Urinary bladder (tissue), 4 donors: ENCODE data around the gene ITIH6. TPM values are rescaled to one million over a fixed set of nuclear protein-coding genes. Genes with fewer than 3 reads are reported as not detected.
"Not testable (repeated sequence)": the region's sequence is repeated elsewhere in the genome, so short reads cannot be mapped to it uniquely, and the experiment has no call there.

ENCODE experiments used
- DNase-seq: peaks from one replicate; pipeline ENCODE4 v3.0.0-alpha.2; 2015; ENCODE audit errors: extremely low spot score
- H3K27ac ChIP-seq: one replicate; pipeline ENCODE4 v1.5.1; 2013; ENCODE audit warnings: low read depth, mild to moderate bottlenecking, moderate library complexity
- H3K36me3 ChIP-seq: one replicate; pipeline ENCODE4 v1.6.1; 2013; ENCODE audit warnings: mild to moderate bottlenecking, moderate library complexity; ENCODE audit not compliant: insufficient read depth
- H3K4me1 ChIP-seq: one replicate; pipeline ENCODE4 v1.6.1; 2013; ENCODE audit warnings: mild to moderate bottlenecking, moderate library complexity; ENCODE audit not compliant: insufficient read depth
- H3K4me3 ChIP-seq: one replicate; pipeline ENCODE4 v1.5.1; 2013; ENCODE audit warnings: low read depth, low read length
- WGBS: extraction: QIAGEN DNeasy Blood & Tissue Kit; methylation state at CpG from one replicate; pipeline ENCODE4 v1.1.7; 2013; 5-methylcytosine and 5-hydroxymethylcytosine counted together
- polyA plus RNA-seq: library from polyadenylated mRNA; stranded (reverse); fragments of 200-250 nt; gene quantifications from one replicate; pipeline ENCODE4 v1.2.3, GENCODE V29; 2013
- total RNA-seq: library from RNA; depleted of rRNA; stranded (reverse); fragments of >200 nt; gene quantifications from one replicate; pipeline ENCODE4 v1.2.3, GENCODE V29; 2014
- donor health status: healthy with polysubstance abuse.
- donor health status: healthy.

ITIH6 gene
- total and polyA plus RNA-seq, 2 donors = 0.01 to 0.05 TPM

DNA sequence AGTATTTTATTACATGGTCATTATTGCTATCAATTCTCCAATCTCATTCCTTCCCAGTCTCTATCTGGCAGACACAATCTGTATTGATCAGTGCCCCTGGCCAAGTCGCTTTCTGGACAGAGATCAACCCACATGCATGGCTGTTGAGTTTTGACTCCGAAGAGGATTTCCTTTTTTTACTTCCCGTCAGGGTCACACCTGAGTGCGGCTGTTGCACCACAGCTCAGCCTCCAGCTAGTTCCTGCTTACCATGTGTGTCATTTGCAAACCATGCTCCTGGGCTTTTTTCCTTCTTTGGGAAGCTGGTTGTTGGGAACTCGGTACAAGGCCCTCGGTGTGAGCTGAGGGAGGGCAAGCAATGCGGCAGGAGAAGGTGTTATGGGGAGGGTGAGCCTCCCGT is 21.1 kb upstream of the ITIH6 start:
- whole genome bisulfite sequencing = 63% methylated on average over 8 of the region's 8 CpGs
- peaks cover 4% of the 10 kb centered on the region for H3K36me3 ChIP-seq
- H3K4me1 ChIP-seq = no peaks in the 10 kb centered on the region
- no peak overlapping the region for H3K27ac ChIP-seq
- DNase-seq = no peak
- H3K4me3 ChIP-seq = no peak overlapping the region

DNA sequence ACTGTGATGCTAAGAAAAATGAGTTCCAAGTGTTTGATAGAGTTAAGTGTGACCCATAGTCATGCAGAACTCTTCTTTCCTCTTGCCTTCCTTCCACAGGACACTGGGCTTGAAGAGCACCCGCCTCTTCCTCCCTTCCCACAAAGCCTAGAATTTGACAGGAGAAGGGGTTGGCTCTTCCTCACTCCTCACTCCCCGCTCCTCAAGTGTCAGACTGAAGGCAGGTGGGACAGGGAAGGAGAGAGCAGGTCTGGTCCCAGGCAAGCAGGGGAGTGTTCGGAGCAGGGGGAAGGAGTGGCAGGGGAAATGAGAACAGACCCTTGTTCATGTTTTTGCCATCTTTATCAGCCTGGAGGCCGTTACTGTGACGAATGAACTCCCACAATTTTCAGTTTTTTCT is 20.2 kb upstream of the ITIH6 start:
- no peak overlapping the region for H3K4me3 ChIP-seq
- 39% methylated on average over 5 of the region's 5 CpGs for WGBS
- no peak for DNase-seq
- H3K27ac ChIP-seq = no peak overlapping the region
- H3K36me3 ChIP-seq = peaks cover 5% of the 10 kb centered on the region
- H3K4me1 ChIP-seq = no peaks in the 10 kb centered on the region

DNA sequence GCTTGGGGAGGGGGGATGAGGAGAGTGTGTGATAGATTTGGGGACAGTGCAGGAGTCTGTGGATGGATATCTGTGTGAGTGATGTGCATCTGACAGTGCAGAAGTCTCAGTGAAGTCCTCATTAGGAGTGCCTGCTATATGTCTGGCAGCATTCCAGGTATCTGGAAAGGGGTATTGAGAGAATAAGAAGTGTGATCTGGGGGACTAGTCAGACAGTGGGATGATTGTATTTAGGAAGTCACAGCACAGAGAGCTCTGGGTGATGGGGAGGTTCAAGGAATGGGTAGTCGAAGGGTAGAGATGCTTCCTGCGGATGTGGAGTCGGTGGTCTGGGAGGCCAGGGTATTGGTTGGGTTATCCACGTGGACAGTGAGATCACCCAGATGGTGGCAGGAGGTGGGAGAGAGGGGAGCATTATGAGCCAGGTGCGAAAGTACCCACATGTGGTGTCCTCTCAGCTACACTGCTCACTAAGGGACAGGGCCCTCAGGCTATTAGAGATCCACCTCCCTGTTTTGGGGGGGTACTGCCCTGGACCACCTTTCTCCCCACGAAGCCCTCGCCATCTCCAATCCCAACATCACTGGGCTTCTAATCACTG is 19.3 kb upstream of the ITIH6 start:
- no peaks in the 10 kb centered on the region for H3K4me1 ChIP-seq
- no peak overlapping the region for H3K4me3 ChIP-seq
- peaks cover 5% of the 10 kb centered on the region for H3K36me3 ChIP-seq
- no peak for DNase-seq
- no peak overlapping the region for H3K27ac ChIP-seq
- 63% methylated on average over 7 of the region's 7 CpGs for WGBS

DNA sequence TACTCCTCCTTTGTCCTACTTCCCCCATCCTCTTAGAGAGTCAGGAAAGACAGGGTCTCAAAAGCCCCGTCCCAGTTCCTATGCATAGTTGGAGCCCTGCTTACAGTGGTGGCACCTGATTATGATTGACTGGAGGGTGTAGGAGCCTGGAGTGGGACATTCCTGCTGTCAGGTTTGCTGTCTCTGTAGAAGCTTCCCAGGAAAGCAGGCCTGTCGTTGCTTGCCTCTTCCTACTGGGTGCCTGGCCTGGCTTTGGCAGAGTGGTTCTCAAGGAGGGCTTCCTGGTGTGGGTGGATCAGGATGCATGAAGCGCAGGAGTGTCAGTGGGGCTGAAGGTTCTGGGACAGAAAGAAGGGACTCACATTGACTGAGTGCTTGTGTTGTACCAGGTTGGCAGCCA is 14.3 kb upstream of the ITIH6 start:
- Histone ChIP-seq H3K36me3 (peaks cover 5% of the 10 kb centered on the region), H3K4me3 (no peak overlapping the region), H3K4me1 (no peaks in the 10 kb centered on the region), H3K27ac (no peak overlapping the region)
- no peak for DNase-seq
- 88% methylated on average over 3 of the region's 3 CpGs for WGBS

DNA sequence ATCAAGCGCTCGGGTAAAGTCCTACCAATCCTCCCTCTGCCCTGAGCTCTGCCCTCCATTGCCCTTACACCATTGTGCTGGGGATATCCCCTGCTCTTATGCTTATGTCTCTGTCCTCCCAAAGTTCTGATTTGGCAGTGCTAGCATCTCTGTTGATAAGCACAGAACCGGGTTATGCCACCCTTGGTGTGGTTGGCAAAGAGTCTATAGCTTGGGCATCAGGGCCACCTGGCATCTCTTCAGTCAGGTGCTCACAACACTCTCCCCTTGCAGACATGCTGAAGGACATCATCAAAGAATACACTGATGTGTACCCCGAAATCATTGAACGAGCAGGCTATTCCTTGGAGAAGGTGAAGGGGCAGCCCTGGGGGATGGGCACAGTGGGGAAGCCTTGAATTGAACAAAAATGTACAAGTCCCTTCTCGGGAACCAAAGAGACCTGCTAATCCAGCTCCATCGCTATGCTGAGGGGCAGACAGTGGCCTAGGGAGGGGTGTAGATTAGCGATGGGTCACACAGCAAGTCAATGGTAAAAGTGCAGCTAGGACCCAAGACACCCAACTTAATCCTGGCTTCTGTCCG is 13.3 kb upstream of the ITIH6 start:
- Histone ChIP-seq H3K4me1 (no peaks in the 10 kb centered on the region), H3K36me3 (peaks cover 5% of the 10 kb centered on the region), H3K4me3 (no peak overlapping the region), H3K27ac (no peak overlapping the region)
- 80% methylated on average over 9 of the region's 9 CpGs for WGBS
- DNase-seq = no peak

DNA sequence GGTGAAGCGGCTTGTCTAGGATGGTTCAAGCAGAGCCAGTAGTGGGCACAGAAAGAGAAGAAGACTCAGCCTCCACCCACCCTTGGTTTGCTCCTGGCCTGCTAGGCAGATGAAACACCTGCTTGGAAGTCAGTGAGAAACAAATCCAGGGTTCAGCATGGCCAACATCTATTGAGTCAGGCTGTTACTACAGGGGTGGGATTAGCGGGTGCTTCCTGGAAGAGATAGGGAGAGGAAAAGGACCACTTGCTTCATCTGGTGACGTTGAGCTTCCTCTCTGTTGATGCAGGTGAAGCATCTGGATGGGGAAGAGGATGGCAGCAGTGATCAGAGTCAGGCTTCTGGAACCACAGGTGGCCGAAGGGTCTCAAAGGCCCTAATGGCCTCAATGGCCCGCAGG is 12.5 kb upstream of the ITIH6 start:
- Histone ChIP-seq H3K4me3 (no peak overlapping the region), H3K36me3 (peaks cover 5% of the 10 kb centered on the region), H3K27ac (no peak overlapping the region), H3K4me1 (no peaks in the 10 kb centered on the region)
- DNase-seq = no peak
- 83% methylated on average over 5 of the region's 5 CpGs for WGBS

DNA sequence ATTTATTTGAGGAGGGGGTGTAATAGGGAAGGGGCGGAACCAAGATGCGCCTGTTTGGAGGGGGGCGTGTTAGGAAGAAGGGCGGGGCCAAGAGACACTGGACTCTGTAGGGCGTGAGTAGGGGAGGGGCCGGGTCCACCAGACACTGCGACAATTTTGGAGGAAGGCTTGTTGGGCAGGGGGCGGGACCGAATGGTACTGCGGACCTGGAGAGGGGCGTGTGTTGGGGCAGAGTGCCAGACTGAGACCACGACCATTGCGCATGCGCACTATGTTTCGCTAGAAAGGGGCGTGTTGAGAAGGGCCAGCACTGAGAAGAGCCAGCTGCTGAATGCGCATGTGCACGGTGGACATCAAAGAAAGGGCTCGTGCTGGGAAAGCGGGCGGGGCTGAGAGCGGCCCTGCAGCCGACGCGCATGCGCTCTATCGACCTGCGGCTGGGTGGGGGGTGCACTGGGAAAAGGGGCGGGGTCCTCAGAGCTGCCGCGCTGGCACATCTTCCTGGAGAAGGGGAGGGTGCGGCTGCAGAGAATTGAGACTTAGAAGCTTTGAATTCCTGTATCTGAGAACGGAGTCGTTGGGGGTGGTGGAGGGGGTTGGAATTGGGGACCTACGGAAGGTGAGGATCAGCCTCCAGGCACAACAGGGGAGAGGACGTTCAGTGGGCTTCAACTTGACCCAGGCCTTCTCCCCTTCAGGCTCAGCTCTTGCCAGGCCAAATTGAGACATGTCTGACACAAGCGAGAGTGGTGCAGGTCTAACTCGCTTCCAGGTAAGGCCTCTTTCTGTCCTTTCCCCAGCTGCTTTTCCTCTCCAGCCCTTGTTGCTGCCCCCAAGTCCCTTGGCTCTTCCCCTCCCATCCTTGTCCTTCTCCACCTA is 10.8 kb upstream of the ITIH6 start:
- H3K36me3 ChIP-seq = no peaks in the 10 kb centered on the region
- no peaks in the 10 kb centered on the region for H3K4me1 ChIP-seq
- 2% methylated on average over 38 of the region's 38 CpGs for WGBS
- H3K4me3 ChIP-seq = peak overlapping the region; percentile 61
- H3K27ac ChIP-seq = peak overlapping the region; percentile 81
- DNase-seq = peak; percentile 93

DNA sequence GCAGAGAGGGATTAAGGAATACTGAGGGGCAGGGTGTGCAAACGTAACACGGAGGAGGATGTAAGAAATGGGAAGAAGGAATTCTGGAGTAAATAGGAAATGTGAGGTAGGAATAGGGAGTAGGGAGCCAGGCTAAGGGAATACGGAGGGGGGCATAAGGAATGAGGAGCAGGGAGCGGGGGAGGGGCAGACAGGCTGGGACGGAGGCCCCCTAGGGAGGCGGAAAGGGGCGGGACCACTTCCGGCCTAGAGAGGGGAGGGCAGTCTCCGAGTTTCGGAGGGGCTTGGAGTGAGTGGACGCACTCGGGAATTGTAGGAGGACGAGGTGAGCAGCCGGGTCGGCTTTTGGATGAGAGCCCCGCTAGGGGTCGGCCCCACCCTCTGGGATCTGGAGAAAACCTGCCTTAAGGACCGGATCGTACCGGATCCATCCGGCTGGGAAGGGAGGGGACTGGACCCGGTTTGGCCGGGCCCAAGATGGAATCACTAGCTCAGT is 10.1 kb upstream of the ITIH6 start:
- 1% methylated on average over 23 of the region's 23 CpGs for WGBS
- H3K27ac ChIP-seq = peak overlapping the region; percentile 81
- no peaks in the 10 kb centered on the region for H3K36me3 ChIP-seq
- peak; percentile 64 for DNase-seq
- H3K4me1 ChIP-seq = no peaks in the 10 kb centered on the region
- H3K4me3 ChIP-seq = peak overlapping the region; percentile 61

DNA sequence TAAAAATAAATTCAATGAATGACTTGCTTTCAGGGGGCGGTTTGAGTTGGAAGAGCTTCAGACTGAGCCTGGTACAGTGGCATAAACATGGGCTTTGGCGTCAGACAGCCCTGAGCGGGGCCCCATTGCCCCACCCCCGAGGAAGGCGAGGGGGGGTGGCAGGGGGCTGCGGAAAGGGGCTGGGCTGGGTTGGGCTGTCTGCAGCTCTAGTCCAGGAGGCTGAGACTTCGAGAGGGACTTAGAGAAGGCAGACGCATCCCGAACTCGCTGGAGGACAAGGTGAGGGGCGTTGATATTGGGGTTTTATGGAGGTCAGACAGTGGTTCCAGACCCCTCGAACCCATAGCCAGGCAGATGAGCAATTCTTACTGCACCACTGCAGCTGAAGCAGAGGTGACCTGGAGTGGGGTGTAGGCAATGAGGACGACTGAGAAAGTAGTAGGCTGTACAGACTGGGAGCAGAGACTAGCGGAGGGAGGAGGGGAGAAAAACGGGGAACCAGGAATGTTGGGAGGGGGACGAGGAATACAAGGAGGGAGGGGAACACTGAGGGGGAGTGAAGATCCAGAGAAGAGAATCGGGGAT is 9.6 kb upstream of the ITIH6 start, which contains the start of gene MAGED2:
Gene MAGED2 (plus strand): TSS at position 222 of the 585 bp plus-strand sequence. CDS start 1,587 bp downstream, outside the sequence.
- WGBS = 2% methylated on average over 17 of the region's 17 CpGs
- H3K36me3 ChIP-seq = no peaks in the 10 kb centered on the region
- peak within 1 kb of the TSS; percentile 61 for H3K4me3 ChIP-seq
- peak; percentile 29 for DNase-seq
- peak within 1 kb of the TSS; percentile 81 for H3K27ac ChIP-seq
- H3K4me1 ChIP-seq = no peaks in the 10 kb centered on the region

DNA sequence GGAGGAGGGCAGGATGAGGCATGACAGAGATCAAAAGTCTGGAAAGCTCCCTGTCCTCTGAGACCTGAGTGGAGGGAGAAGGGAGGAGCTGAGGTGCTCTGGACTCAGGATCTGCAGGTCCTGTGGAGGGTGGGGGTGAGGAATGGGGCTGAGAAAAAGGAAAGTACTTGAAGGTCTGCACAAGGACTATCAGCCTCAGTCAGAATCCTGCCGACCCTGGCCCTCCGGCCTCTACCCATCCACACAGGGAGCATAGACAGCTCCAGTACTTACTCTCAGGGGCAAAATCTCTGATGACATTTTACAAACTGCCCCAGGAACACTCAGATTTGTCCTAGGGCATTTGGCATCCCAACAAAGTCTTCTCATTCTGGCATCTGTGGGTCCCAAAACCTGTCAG is 991 bp upstream of the ITIH6 start:
- Histone ChIP-seq H3K36me3 (no peaks in the 10 kb centered on the region), H3K27ac (no peak overlapping the region), H3K4me3 (no peak overlapping the region), H3K4me1 (no peaks in the 10 kb centered on the region)
- 93% methylated on average over 2 of the region's 2 CpGs for WGBS
- DNase-seq = no peak

DNA sequence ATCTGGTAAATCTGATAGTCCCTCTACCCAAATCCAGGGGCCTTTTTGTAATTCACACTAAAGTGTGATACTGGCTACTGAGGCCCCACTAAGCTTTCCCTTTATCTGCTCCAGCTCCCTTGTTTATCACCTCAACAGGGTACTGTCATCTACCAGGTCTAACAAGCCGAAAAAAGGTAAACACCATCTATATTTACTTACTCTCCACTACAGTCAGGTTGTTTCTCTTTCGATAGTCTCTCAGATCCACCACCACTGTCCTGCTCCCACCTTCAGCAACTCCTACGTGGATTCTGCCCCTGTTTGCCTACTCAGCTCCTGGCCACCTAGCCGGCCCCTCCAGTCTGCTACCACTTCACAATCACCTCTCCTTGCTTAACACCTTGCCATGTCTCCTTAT is 3.3 kb downstream of the ITIH6 start:
- no peak overlapping the region for H3K27ac ChIP-seq
- no peak overlapping the region for H3K4me3 ChIP-seq
- H3K36me3 ChIP-seq = no peaks in the 10 kb centered on the region
- no peaks in the 10 kb centered on the region for H3K4me1 ChIP-seq
- WGBS = 70% methylated on average over 4 of the region's 4 CpGs
- DNase-seq = no peak

DNA sequence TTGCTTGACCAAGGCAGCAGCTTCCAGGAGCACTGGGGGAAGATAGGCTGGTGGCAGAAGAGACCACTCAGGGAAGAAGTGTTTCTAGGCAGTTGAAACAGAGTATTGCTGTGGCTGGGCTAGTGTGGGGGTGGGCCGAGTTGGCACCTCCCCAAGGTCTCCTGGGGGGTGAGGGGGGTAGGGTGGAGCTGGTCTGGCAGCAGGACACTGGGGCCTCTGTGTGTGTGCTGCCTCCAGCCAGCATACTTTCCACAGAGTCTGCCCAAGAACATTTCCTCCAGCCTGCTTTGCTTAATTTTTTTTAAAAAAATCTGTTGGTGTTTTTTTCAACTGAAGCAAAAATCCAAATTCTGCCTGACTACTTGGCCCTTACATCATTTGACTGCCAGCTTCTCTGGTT is 4.0 kb downstream of the ITIH6 start:
- WGBS = 7% methylated on average over 1 of the region's 1 CpG
- Histone ChIP-seq H3K4me3 (no peak overlapping the region), H3K4me1 (no peaks in the 10 kb centered on the region), H3K27ac (no peak overlapping the region), H3K36me3 (no peaks in the 10 kb centered on the region)
- no peak for DNase-seq

DNA sequence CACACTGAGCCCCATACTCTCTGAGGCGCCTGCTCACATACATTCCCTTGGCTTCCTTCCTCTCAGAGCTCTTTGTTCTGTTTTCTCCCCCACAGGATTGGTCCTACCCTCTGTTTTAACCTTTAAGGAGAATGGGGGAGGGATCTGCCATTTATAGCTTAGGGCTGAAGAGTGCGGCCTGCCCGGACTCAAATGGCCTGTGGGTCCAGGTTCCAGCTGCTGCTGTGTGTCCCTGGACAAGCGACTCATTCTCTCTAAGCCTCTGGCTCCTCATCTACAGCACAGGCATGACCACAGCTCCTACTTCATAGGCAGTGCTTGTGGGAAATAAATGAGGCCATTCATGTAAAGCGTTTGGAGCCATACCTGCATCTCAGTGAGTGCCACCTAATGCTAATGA is 8.7 kb downstream of the ITIH6 start:
- not testable (repeated sequence) for H3K27ac ChIP-seq, H3K4me1 ChIP-seq
- WGBS = 56% methylated on average over 5 of the region's 5 CpGs

More for the DNA sequence above, 8.7 kb downstream of the ITIH6 start:
- not testable (repeated sequence) for DNase-seq, H3K36me3 ChIP-seq, H3K4me3 ChIP-seq
